MCF 10A (cell line): ENCODE measurements around the gene HOXD9. TPM values are rescaled to one million over a fixed set of nuclear protein-coding genes. Genes with fewer than 3 reads are reported as not detected.
A peak's percentile ranks its signal among the peaks of the same experiment; 100 is the strongest.

Experiments
- BruUV-seq: library from RNA; stranded (reverse); fragments of 400-500 nt; replicated peaks from 2 replicates; lab custom pipeline; 2021; lab: Mats Ljungman, UMichigan
- CTCF ChIA-PET: fragments of 300-600 bp; sonication (Branson Sonifier 250); formaldehyde crosslinking; extraction: SDS; loops from one replicate; lab custom pipeline; 2021; ENCODE audit warnings: antibody characterized with exemption, inconsistent platforms; lab: Yijun Ruan, JAX
- POLR2A ChIA-PET: fragments of 300-600, 350-650 bp; sonication (Branson Sonifier 250); formaldehyde crosslinking; extraction: SDS; loops from one replicate; lab custom pipeline; 2020; ENCODE audit warnings: antibody characterized with exemption, inconsistent platforms; lab: Yijun Ruan, JAX
- DNase-seq: peaks from one replicate; pipeline ENCODE4 v3.0.0-alpha.2; 2018; ENCODE audit not compliant: unreplicated experiment
- H3K27ac Mint-ChIP-seq: one replicate; pipeline ENCODE4 v1.8.0; 2022; ENCODE audit warnings: mild to moderate bottlenecking, low read depth, mixed read lengths; ENCODE audit not compliant: unreplicated experiment
- H3K27me3 Mint-ChIP-seq: one replicate; pipeline ENCODE4 v1.8.0; 2022; ENCODE audit warnings: mixed read lengths; ENCODE audit not compliant: insufficient read depth, unreplicated experiment
- H3K36me3 Mint-ChIP-seq: one replicate; pipeline ENCODE4 v1.8.0; 2022; ENCODE audit warnings: mild to moderate bottlenecking, moderate library complexity, mixed read lengths; ENCODE audit not compliant: insufficient read depth, unreplicated experiment
- H3K4me1 Mint-ChIP-seq: one replicate; pipeline ENCODE4 v1.8.0; 2022; ENCODE audit warnings: mixed read lengths; ENCODE audit not compliant: insufficient read depth, unreplicated experiment
- H3K4me3 Mint-ChIP-seq: one replicate; pipeline ENCODE4 v1.8.0; 2022; ENCODE audit warnings: mild to moderate bottlenecking, moderate library complexity, mixed read lengths; ENCODE audit not compliant: unreplicated experiment
- H3K9me3 Mint-ChIP-seq: one replicate; pipeline ENCODE4 v1.8.0; 2022; ENCODE audit warnings: mixed read lengths; ENCODE audit not compliant: unreplicated experiment
- intact Hi-C: fragments of 100-400 bp; cut with micrococcal nuclease; formaldehyde crosslinking; loops from 2 replicates; pipeline ENCODE4 v1.14.1; 2022
- total RNA-seq: library from RNA; stranded (reverse); gene quantifications from 2 replicates; pipeline ENCODE4 v1.2.3, GENCODE V29; 2022
- TF ChIP-seq, protein P1 (sequence below): fragments of 200-600 bp; IDR thresholded peaks from one replicate; pipeline ENCODE4 v1.8.0; 2022; ENCODE audit warnings: antibody characterized with exemption, mild to moderate bottlenecking; ENCODE audit not compliant: unreplicated experiment

Gene HOXD9
- total RNA-seq, 1 experiment from 2014 or later, result not detected

DNA sequence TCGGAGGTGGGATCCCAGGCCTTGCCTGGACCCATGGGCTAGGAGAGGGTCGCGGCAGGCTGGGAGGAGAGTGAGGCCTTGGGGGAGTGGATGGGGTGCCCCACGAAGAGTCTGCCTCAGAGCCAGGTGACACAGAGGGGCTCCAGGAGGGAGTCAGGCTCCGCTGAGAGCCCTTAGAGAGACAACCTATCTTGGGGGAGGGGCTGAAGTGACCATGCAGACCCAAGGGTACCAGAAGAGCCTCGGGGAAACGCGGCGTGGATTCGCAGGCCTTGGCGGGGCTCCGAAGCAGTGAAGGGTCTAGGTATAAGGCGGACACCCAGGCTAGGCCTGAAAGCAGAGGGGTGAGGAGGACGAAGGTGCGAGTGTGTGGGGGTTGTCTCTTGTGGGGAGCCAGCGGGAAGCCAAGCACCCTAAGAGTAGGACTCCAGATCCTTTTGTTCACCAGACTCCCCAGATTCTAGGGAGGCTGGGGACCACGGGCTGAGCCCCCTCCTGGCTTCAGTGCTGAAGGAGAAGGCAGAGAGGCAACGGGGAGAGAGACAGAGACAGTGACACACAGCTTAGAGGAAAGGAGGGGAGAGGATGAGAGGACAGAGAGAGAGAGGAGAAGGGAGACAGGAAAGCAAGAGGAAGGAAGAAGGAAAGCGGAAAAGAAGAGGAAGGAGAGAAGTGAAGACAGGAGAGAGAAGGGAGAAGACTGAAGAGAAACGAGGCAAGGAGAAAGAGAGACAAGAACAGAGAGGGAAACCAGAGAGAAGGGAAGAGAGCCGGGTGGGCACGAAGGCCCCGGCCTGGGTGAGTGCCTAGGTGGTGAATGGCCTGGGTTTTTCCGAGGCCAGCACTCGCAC, 16.6 kb upstream of the HOXD9 start:
- ChIA-PET CTCF (interaction anchor here (0.7 to 1.6 kb wide), 4 partner anchors 8 to 854 kb away, joined by 3 to 8 read pairs (median 4); no protein-coding TSS in a partner anchor), POLR2A (interaction anchor here (1.0 kb wide), 1 partner anchor 9 kb away, joined by 4 read pairs; no protein-coding TSS in a partner anchor)
- intact Hi-C loops, result no loop called here
- no TSS peak for BruUV-seq
- Mint-ChIP-seq H3K36me3 (no peaks in the 10 kb centered on the region), H3K27ac (peak overlapping the region; percentile 41), H3K4me1 (peaks cover 7% of the 10 kb centered on the region), H3K27me3 (peaks cover 22% of the 10 kb centered on the region), H3K9me3 (no peaks in the 10 kb centered on the region), H3K4me3 (peak overlapping the region; percentile 24)
- TF ChIP-seq, protein P1, sequence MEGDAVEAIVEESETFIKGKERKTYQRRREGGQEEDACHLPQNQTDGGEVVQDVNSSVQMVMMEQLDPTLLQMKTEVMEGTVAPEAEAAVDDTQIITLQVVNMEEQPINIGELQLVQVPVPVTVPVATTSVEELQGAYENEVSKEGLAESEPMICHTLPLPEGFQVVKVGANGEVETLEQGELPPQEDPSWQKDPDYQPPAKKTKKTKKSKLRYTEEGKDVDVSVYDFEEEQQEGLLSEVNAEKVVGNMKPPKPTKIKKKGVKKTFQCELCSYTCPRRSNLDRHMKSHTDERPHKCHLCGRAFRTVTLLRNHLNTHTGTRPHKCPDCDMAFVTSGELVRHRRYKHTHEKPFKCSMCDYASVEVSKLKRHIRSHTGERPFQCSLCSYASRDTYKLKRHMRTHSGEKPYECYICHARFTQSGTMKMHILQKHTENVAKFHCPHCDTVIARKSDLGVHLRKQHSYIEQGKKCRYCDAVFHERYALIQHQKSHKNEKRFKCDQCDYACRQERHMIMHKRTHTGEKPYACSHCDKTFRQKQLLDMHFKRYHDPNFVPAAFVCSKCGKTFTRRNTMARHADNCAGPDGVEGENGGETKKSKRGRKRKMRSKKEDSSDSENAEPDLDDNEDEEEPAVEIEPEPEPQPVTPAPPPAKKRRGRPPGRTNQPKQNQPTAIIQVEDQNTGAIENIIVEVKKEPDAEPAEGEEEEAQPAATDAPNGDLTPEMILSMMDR, result no peak
- DNase-seq, result no peak

DNA sequence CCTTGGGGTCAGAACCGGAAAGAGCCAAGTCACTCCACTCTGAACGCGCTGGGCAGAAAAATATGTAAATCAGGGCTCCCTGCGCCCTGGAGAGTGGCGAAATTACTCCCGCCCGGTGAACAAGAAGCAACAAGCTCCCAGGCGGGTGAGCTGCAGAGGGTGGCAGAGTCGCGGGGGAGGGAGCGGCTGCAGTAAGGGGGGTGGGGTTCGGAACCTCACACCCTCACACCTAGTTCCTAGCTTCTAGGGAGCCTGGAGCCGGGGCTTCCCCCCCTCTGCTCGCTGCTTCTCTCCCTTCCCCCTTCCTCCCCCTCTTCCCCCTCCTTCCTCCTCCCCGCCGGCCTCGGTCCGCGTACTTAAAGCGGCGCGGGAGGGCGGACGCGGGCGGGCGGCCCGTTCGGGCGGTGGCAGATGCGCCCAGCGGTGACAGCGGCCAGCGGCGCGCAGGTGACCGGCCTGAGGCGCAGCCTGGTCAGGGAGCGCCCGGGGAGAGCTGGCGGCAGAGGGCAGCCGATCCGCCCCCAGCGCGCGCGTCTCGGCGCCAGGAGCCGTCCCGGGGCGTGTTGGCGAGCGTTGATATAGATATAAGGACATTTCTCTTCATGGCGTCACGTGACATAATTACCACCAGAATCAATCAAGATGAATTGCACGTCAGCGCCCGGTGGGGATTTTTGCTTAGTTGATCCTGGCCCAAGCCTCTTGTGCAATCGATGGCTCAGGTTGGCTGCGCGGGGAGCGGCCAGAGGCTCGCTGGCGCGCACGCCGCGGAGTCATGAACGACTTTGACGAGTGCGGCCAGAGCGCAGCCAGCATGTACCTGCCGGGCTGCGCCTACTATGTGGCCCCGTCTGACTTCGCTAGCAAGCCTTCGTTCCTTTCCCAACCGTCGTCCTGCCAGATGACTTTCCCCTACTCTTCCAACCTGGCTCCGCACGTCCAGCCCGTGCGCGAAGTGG, 15.7 kb upstream of the HOXD9 start, which contains the start of gene HOXD11:
TSS of gene HOXD11 (plus strand) at position 700 of the 959 bp plus-strand sequence. CDS start at position 776, 76 bp downstream.
- Mint-ChIP-seq H3K36me3 (no peaks in the 10 kb centered on the region), H3K4me3 (peak within 1 kb of the TSS; percentile 24), H3K27ac (peak within 1 kb of the TSS; percentile 41), H3K27me3 (peaks cover 22% of the 10 kb centered on the region), H3K9me3 (no peaks in the 10 kb centered on the region), H3K4me1 (peaks cover 7% of the 10 kb centered on the region)
- DNase-seq, result peak; percentile 42
- BruUV-seq, result no TSS peak
- TF ChIP-seq, protein P1, result no peak
- intact Hi-C loops, result no loop called here
- POLR2A ChIA-PET, result interaction anchor here (1.0 kb wide), 1 partner anchor 10 kb away, joined by 4 read pairs; no protein-coding TSS in a partner anchor
- CTCF ChIA-PET, result interaction anchor here (0.7 to 1.6 kb wide), 4 partner anchors 9 to 448 kb away, joined by 3 to 8 read pairs (median 3); partner anchors contain the start of gene HOXD10

GRCh38 chr2:176107731-176108181, 14.8 kb upstream of the HOXD9 start:
- Mint-ChIP-seq H3K4me3 (no peak overlapping the region), H3K36me3 (no peaks in the 10 kb centered on the region), H3K27ac (no peak overlapping the region), H3K4me1 (peaks cover 7% of the 10 kb centered on the region), H3K27me3 (peaks cover 22% of the 10 kb centered on the region), H3K9me3 (no peaks in the 10 kb centered on the region)
- intact Hi-C loops, result no loop called here
- DNase-seq, result no peak
- BruUV-seq, result no TSS peak
- POLR2A ChIA-PET, result no interaction called here
- CTCF ChIA-PET, result interaction anchor here (1.6 kb wide), 1 partner anchor 10 kb away, joined by 8 read pairs; no protein-coding TSS in a partner anchor
- TF ChIP-seq, protein P1, result no peak
